Measurements from ENCODE around the gene DDX20.
"Not testable (repeated sequence)": the region's sequence is repeated elsewhere in the genome, so short reads cannot be mapped to it uniquely, and the experiment has no call there.

DDX20 gene

GRCh38 chr1:111734426-111734825 is 21.3 kb upstream of the DDX20 start:
- DNase-seq = no peak

- DNase-seq = no peak
These were observed 20.8 kb upstream of the DDX20 start for GRCh38 chr1:111734856-111735255.

GRCh38 chr1:111735321-111735720 is 20.4 kb upstream of the DDX20 start:
- DNase-seq = no peak

- DNase-seq = no peak
These were observed 19.7 kb upstream of the DDX20 start for GRCh38 chr1:111735858-111736544.

- no peak for DNase-seq
These were observed 19.0 kb upstream of the DDX20 start for GRCh38 chr1:111736548-111737215.

- no peak for DNase-seq
These were observed 18.2 kb upstream of the DDX20 start for GRCh38 chr1:111737216-111738132.

GRCh38 chr1:111738133-111738435 is 17.6 kb upstream of the DDX20 start:
- DNase-seq = no peak

- peak; percentile 28 to 48 for DNase-seq
These were observed 17.1 kb upstream of the DDX20 start for GRCh38 chr1:111738436-111739193.

- DNase-seq = peak; percentile 82 to 86
These were observed 16.3 kb upstream of the DDX20 start, which contains the start of gene INKA2 for GRCh38 chr1:111739194-111739924. TSS of gene INKA2 (minus strand) at chr1:111739395. CDS start at chr1:111739242, 153 bp downstream.

GRCh38 chr1:111739925-111740765 is 15.6 kb upstream of the DDX20 start:
- peak; percentile 60 to 68 for DNase-seq

- not testable (repeated sequence) for DNase-seq
These were observed 13.4 kb upstream of the DDX20 start for GRCh38 chr1:111742292-111742691.

GRCh38 chr1:111742938-111743549 is 12.7 kb upstream of the DDX20 start:
- no peak for DNase-seq

- no peak for DNase-seq
These were observed 12.0 kb upstream of the DDX20 start for GRCh38 chr1:111743679-111744101.

- no peak for DNase-seq
These were observed 9.8 kb upstream of the DDX20 start for GRCh38 chr1:111745675-111746613.

GRCh38 chr1:111746614-111746999 is 9.1 kb upstream of the DDX20 start:
- no peak for DNase-seq

GRCh38 chr1:111747282-111747734 is 8.4 kb upstream of the DDX20 start:
- no peak for DNase-seq

- DNase-seq = no peak
These were observed 7.8 kb upstream of the DDX20 start for GRCh38 chr1:111747947-111748346.

- DNase-seq = no peak
These were observed 6.1 kb upstream of the DDX20 start for GRCh38 chr1:111749628-111750027.

- DNase-seq = no peak
These were observed 4.8 kb upstream of the DDX20 start for GRCh38 chr1:111750856-111751255.
